Endodermal cell (in vitro differentiated cells): ENCODE results near the gene TPX2. TPM values are rescaled to one million over a fixed set of nuclear protein-coding genes. Genes with fewer than 3 reads are reported as not detected.
A peak's percentile ranks its signal among the peaks of the same experiment; 100 is the strongest.

Experiments
- DNase-seq: peaks from one replicate; pipeline ENCODE4 v3.0.0-alpha.2; 2017
- H3K27ac ChIP-seq: 2 replicates; pipeline ENCODE4 v1.5.1; 2013; ENCODE audit warnings: mild to moderate bottlenecking, low read depth, low read length, moderate library complexity
- H3K27me3 ChIP-seq: 2 replicates; pipeline ENCODE4 v1.6.1; 2013; ENCODE audit warnings: mild to moderate bottlenecking, low read length, moderate library complexity; ENCODE audit not compliant: insufficient read depth, control insufficient read depth, poor library complexity, severe bottlenecking
- H3K36me3 ChIP-seq: 2 replicates; pipeline ENCODE4 v1.7.0; 2013; ENCODE audit warnings: mild to moderate bottlenecking, low read length, moderate library complexity; ENCODE audit not compliant: control insufficient read depth, insufficient read depth
- H3K4me1 ChIP-seq: one replicate; pipeline ENCODE4 v1.7.0; 2013; ENCODE audit warnings: low read length; ENCODE audit not compliant: control insufficient read depth, insufficient read depth
- H3K4me3 ChIP-seq: 2 replicates; pipeline ENCODE4 v1.5.1; 2013; ENCODE audit warnings: mild to moderate bottlenecking, low read length, moderate library complexity
- H3K9ac ChIP-seq: 2 replicates; pipeline ENCODE4 v1.6.1; 2013; ENCODE audit warnings: mild to moderate bottlenecking, low read length, moderate library complexity; ENCODE audit not compliant: poor library complexity, severe bottlenecking; ENCODE audit errors: extremely low read depth
- H3K9me3 ChIP-seq: 2 replicates; pipeline ENCODE4 v1.6.1; 2013; ENCODE audit warnings: mild to moderate bottlenecking, low read length, moderate library complexity; ENCODE audit not compliant: control insufficient read depth
- H3K27ac Mint-ChIP-seq: 2 replicates; pipeline ENCODE4 v1.8.0; 2020; ENCODE audit warnings: mixed read lengths
- H3K27me3 Mint-ChIP-seq: 2 replicates; pipeline ENCODE4 v1.8.0; 2021; ENCODE audit warnings: mild to moderate bottlenecking, mixed read lengths; ENCODE audit not compliant: insufficient read depth
- H3K36me3 Mint-ChIP-seq: 2 replicates; pipeline ENCODE4 v1.8.0; 2020; ENCODE audit warnings: low read depth, mixed read lengths
- H3K4me1 Mint-ChIP-seq: 2 replicates; pipeline ENCODE4 v1.8.0; 2020; ENCODE audit warnings: mixed read lengths
- H3K4me3 Mint-ChIP-seq: 2 replicates; pipeline ENCODE4 v1.8.0; 2020; ENCODE audit warnings: mild to moderate bottlenecking, moderate library complexity, mixed read lengths
- H3K9me3 Mint-ChIP-seq: 2 replicates; pipeline ENCODE4 v1.8.0; 2020; ENCODE audit warnings: mild to moderate bottlenecking, mixed read lengths
- CTCF ChIP-seq: fragments of 200-600 bp; sonication (generic); conservative IDR thresholded peaks from 2 replicates; pipeline ENCODE4 v1.5.0; 2021; ENCODE audit warnings: antibody characterized with exemption, mild to moderate bottlenecking
- WGBS, 2 experiments: methylation state at CpG; one replicate each; pipeline versions ENCODE4 v1.1.5 to v1.1.7; 2013; ENCODE audit warnings: missing lambda C conversion rate in 2 of 2, mixed read lengths in 1 of 2; ENCODE audit not compliant: insufficient coverage in 1 of 2, insufficient read length in 1 of 2; 5-methylcytosine and 5-hydroxymethylcytosine counted together
- total RNA-seq, 2 donors: library from RNA; stranded (reverse); fragmentation: NEBNext Ultra II Directional in 1 of 2; extraction: Animal tissue kit (Norgen Biotek cat#: 25700) in 1 of 2; gene quantifications; 2 replicates in 1 of 2; 3 replicates in 1 of 2; pipeline ENCODE4 v1.2.1, GENCODE V29; 2021

TPX2 gene
- total RNA-seq, 2 donors from 2014 or later, result 108 to 118 TPM

DNA sequence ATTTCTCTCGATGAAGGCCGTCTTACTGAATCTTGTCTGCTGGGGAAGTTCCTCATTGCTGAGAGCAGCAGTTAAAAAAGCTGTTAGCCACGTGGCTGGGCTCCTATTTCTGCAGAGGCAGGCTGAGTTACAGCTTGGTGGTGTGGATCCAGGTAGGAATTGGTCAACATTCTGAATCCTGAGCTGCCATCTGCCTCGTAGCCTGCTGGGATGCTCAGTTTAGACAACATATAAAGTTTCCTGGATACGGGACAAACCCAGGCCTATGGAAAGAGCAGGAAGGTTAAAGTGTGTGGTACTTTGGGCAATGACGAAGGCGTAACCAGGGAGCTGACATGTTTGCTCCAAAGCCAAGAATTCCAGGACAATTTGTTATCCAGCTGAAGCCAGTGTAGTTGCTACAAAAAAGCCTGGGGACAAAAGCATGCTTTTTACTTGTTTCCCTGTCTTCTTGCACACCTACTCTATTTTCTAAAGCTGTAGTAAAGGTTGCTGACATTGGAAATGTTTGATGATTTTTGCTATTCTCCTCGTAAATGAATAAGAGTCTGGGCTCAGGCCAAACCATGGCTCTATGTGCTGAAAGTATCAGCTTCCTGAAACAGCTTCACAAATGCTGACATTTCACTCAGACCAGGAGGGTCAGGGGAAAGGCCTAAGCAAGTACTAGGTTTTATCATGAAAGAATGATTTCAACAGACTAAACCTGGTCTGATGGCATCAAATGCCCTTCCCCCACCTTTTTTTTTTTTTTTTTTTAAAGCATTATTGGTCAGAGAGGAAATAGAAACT is 67.7 kb downstream of the TPX2 start:
- Histone ChIP-seq H3K9me3 (no peaks in the 10 kb centered on the region), H3K27me3 (no peaks in the 10 kb centered on the region), H3K9ac (no peak overlapping the region), H3K4me1 (no peaks in the 10 kb centered on the region), H3K27ac (no peak overlapping the region), H3K36me3 (peaks cover 46% of the 10 kb centered on the region), H3K4me3 (no peak overlapping the region)
- WGBS, 2 experiments, result 94 to 96% methylated on average over 7 to 8 of the region's 8 CpGs
- H3K4me1 Mint-ChIP-seq, result peaks cover 11% of the 10 kb centered on the region
- H3K27ac Mint-ChIP-seq, result no peak overlapping the region
- H3K27me3 Mint-ChIP-seq, result no peaks in the 10 kb centered on the region
- no peak overlapping the region for H3K4me3 Mint-ChIP-seq
- DNase-seq, result no peak
- H3K36me3 Mint-ChIP-seq, result peaks cover 17% of the 10 kb centered on the region
- H3K9me3 Mint-ChIP-seq, result no peaks in the 10 kb centered on the region
- no peak for TF ChIP-seq CTCF

DNA sequence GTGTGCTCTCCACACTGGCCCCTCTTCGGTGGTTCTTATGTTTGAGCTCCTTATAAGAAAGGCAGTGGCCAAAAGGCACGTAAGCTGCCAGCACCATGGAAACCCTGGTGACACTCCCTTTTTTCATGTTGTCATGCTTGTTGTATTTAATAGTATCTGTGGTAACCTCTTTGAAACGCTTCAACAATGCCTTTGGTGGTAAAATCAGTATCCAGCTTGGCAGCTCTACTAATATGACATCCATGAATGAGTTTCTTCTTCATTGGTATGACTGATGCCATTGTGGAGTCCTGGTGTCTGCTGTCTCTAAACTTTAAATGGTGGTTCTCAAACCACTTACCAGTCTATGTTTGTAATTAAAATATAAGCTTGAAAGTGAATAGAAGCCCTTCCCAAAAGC is 69.4 kb downstream of the TPX2 start:
- WGBS, 2 experiments, result 93% methylated on average over 3 of the region's 3 CpGs; no CpG with 5 or more reads in 1 of the 2 experiments
- H3K4me3 Mint-ChIP-seq, result no peak overlapping the region
- H3K27ac Mint-ChIP-seq, result no peak overlapping the region

DNA sequence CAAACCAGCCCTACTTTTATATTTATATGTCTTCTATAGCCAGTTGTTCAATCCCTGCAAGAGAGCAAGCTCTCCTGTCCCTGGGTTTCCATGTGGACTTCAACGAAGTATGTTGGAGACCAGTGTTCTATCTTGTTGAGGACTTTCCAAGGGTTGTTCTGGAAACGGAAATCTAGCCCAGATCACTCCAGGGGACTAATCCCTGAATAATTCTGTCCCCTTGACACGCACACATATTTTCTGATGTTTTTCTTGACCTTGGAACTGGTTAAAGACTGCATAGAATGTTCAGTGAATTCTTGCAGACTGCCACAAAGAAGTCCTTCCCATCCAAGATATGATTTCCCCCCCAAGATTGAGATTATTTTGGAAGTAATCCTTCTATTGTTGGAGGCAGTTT is 70.6 kb downstream of the TPX2 start:
- Mint-ChIP-seq H3K4me3 (no peak overlapping the region), H3K9me3 (no peaks in the 10 kb centered on the region), H3K36me3 (no peaks in the 10 kb centered on the region), H3K4me1 (no peaks in the 10 kb centered on the region), H3K27me3 (no peaks in the 10 kb centered on the region), H3K27ac (no peak overlapping the region)
- Histone ChIP-seq H3K27me3 (no peaks in the 10 kb centered on the region), H3K9me3 (no peaks in the 10 kb centered on the region), H3K27ac (no peak overlapping the region), H3K9ac (no peak overlapping the region), H3K4me1 (no peaks in the 10 kb centered on the region), H3K4me3 (no peak overlapping the region), H3K36me3 (peaks cover 18% of the 10 kb centered on the region)
- WGBS, 2 experiments, result 87 to 94% methylated on average over 2 to 3 of the region's 3 CpGs
- no peak for TF ChIP-seq CTCF
- DNase-seq, result no peak

More for the DNA sequence above, 69.4 kb downstream of the TPX2 start:
- H3K9ac ChIP-seq, result no peak overlapping the region
- no peaks in the 10 kb centered on the region for H3K4me1 ChIP-seq
- no peak for DNase-seq
- TF ChIP-seq CTCF, result no peak
- H3K27me3 ChIP-seq, result no peaks in the 10 kb centered on the region
- Mint-ChIP-seq H3K9me3 (no peaks in the 10 kb centered on the region), H3K36me3 (peaks cover 4% of the 10 kb centered on the region), H3K4me1 (peaks cover 8% of the 10 kb centered on the region), H3K27me3 (no peaks in the 10 kb centered on the region)
- no peak overlapping the region for H3K4me3 ChIP-seq
- no peaks in the 10 kb centered on the region for H3K9me3 ChIP-seq
- H3K27ac ChIP-seq, result peak overlapping the region; percentile 29
- peaks cover 30% of the 10 kb centered on the region for H3K36me3 ChIP-seq
